ENCODE measurements around the gene P4HA3. TPM values are rescaled to one million over a fixed set of nuclear protein-coding genes. Genes with fewer than 3 reads are reported as not detected.
A peak's percentile ranks its signal among the peaks of the same experiment; 100 is the strongest.

The P4HA3 gene
- total RNA-seq, 1 experiment from 2014 or later = 7.4 TPM

DNA sequence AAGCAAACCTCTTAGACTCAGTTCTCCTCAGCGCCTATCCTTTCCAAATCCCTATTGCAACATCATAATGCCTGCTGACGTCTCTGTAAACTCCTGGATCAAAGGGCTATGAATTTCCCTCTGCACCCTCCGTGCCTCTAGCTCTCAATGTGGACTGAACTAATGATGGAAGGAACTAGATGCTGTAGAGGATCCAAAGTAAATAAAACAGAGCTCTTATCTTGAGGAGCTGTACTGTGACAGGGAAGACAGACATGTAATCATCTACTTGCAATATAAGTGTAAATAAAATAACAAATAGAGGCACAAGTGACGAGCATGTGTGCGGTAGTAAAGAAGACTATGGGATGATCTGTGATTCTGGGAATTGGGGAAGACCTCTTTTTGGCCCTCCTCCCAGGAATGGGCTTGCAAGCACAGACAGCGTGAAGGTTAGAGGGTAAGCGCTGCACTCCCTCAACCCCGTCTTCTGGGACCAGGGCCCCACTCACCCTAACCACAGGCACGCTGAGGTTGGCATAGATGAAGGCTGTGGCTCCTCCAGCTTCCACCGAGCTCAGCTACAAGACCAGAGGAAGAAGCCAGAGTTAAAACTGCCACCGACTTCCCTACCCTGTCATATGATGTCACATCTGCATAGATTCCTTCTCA, 42.2 kb downstream of the P4HA3 start:
- peak; percentile 23 for DNase-seq (ENCODE audit: extremely low read depth, low read depth)

DNA sequence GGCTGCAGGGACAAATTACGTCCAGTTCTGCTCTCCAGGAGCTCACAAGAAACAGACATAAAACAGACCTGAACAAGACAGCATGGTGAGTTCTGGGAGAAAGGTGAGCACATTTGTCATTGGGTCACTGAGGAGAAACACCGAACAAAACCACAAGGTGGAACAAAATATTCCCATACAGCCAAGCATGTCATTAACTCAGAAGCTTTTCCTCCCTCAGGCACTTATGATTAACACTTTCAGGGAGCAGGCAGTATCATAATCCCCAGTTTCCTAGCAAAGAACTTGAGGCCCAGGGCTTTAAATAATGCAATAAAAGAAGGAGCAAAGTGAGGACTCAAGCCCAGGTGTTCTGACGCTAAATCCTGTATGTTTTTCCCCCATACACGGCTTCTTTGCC, 43.0 kb downstream of the P4HA3 start:
- DNase-seq (ENCODE audit: extremely low read depth, low read depth) = no peak

GRCh38 chr11:74267014-74267413, 44.4 kb downstream of the P4HA3 start:
- DNase-seq (ENCODE audit: extremely low read depth, low read depth) = no peak

DNA sequence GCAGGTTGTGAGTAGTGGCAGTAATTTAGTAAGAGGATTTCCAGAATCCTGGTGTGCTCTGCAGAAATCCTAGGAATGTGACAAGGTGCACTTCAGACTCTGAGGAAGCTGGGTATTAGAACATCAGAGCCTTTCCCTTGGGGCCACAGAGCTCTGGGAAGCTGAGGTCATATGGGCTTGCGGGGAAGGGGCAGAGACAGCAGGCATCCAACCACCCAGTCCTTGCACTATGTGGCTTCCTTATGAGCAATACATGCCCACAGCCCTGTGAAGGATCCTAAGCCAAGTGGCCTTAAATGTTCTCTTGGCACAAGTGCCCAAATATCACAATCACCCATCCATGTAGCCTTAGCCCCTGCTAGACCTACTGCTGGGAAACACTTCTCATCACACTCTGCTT, 46.2 kb downstream of the P4HA3 start:
- no peak for DNase-seq (ENCODE audit: extremely low read depth, low read depth)

GRCh38 chr11:74262725-74263124, 48.7 kb downstream of the P4HA3 start:
- no peak for DNase-seq (ENCODE audit: extremely low read depth, low read depth)

GRCh38 chr11:74257959-74258553, 53.4 kb downstream of the P4HA3 start:
- no peak for DNase-seq (ENCODE audit: extremely low read depth, low read depth)

DNA sequence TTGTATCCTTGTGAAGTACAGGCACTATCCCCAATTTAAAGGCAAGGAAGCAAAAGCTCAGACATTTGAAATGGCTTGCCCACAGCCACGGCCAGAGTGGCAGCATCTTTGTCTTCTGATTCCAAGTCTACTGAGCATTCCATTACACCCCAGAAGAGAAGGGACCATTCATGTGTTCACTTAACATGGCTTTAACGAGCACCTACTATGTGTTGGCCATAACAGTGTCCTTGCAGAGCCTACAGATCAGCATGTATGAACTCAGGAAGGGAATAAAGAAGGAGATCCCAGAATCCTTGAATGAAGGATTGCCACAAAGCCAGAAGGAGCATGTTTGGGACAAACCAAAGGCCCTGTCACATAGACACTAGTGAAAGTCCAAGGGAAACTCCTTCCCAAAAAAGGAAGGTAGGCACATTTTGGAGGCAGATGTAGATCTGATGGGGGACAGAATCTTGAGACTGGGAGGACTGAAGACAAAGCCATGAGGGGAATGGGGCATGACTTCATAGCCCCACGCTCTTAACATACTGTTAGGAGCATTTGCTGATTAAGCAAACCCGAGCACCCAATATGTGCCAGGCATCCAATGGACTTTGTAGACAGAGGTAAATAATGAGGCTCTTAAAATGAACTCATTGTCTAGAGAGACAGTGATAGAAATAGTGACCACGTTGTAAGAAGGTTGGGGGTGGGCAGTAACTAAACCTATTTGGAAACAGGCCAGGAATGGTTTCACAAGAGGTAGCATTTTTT, 54.9 kb downstream of the P4HA3 start:
- no peak for DNase-seq (ENCODE audit: extremely low read depth, low read depth)

DNA sequence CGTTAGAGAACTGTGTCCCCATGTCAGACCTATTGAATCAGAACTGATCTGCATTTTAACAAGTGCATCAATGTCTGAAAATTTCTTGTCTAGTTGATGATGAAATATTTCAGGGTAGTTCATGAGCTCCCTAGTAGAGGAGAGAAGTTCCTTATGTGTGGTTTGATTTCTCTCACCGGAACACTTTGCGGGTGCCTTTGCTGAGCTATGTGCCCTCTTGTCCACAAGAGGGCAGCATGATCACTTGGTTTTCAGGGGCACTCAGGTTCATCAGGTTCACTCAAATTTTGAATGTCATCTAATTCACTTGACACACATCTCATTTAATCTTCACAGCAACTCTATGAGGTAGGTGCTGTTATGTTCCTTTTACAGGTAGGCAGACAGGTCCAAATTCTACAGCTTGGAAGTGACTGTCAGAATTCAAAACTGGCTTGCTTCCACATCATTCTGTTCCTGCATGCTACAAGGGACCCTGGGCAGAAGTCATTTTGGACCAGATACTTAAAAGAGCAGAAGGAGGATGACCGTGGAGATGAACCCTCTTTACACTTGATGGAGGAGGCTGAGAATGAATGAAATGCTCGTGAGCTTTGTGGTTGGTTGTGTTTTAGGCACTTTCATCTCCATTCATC, 55.6 kb downstream of the P4HA3 start:
- peak; percentile 54 for DNase-seq (ENCODE audit: extremely low read depth, low read depth)

- no peak for DNase-seq (ENCODE audit: extremely low read depth, low read depth)
These were observed 58.1 kb downstream of the P4HA3 start for GRCh38 chr11:74253361-74253760.

DNA sequence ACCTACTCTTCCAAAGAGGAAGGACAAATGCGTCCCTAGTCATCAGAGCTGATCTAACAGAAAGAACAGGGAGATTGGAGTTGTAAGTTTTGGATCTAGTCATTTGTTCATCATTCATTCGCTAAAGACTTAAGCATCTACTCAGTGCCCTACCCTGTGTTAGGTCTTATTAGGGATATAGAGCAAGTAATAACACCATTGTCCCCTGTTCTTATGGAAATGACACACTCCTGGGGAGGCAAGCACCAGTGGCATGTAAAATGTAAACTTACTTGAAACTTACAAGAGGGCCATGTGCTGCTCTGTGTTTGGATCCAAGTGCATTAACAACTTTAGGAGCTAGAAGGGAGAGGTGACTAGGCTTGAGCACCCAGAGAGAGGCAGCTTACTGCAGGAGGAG, 61.9 kb downstream of the P4HA3 start:
- DNase-seq (ENCODE audit: extremely low read depth, low read depth) = no peak

DNA sequence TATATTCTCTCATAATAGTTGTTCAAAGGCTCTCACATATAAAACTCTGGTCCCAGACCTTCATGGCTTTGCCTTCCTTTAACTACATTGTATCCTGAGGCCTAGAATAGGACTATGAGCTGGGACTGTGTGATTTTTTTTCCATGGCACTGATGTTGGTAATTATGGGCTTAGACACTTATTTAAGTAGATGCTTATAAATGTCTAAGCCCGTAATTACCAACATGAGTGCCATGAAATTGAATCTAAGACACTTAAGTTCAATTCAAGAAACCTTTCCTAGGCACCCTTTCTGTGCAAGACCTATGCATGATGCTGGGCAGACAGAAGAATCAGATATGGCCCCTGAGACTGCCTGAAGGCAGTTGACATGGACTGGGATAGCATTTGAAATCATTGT, 63.0 kb downstream of the P4HA3 start:
- no peak for DNase-seq (ENCODE audit: extremely low read depth, low read depth)

DNA sequence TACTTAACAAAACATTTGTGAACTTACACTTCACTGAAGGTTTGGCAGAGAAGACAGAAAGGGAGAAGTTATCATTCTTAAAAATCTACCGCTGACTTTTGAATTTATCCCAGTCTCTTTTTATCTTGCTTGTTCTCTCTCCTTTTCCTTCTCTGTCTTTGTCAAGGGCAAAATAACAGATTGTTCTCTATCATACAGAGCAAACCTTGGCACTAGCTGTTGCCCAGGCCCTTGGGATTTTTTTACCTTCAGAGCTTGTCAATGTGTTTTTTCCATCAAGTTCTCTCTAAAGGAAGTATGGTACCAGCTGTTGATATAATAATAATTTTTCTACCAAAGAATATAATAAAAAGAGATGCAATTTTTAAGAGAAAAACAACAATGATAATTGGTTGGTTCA, 73.2 kb downstream of the P4HA3 start:
- no peak for DNase-seq (ENCODE audit: extremely low read depth, low read depth)

GRCh38 chr11:74237541-74237940, 73.9 kb downstream of the P4HA3 start:
- DNase-seq (ENCODE audit: extremely low read depth, low read depth) = no peak

DNA sequence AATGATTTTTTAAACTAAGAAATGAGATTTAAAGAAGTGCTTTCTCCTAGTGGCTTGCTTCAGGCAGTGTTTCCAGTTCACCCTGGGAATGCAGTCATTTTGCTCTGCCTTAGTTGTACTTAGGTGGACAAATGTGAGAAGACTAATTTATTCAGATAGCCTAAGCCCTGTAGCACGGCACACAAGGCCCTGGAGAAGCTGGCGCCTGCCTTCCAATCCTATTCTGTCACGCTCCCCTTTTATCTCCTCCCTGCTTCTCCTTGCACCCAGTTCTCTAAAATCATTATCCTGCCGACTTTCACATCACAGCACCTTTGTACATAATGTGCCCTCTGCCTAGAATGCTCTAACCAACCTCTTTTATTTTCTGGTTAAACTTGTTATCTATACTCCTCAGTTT, 76.3 kb downstream of the P4HA3 start:
- DNase-seq (ENCODE audit: extremely low read depth, low read depth) = no peak

GRCh38 chr11:74233683-74234082, 77.8 kb downstream of the P4HA3 start:
- DNase-seq (ENCODE audit: extremely low read depth, low read depth) = no peak

- DNase-seq (ENCODE audit: extremely low read depth, low read depth) = no peak
These were observed 79.0 kb downstream of the P4HA3 start for GRCh38 chr11:74232311-74232950.

GRCh38 chr11:74226907-74227306, 84.5 kb downstream of the P4HA3 start:
- DNase-seq (ENCODE audit: extremely low read depth, low read depth) = no peak

DNA sequence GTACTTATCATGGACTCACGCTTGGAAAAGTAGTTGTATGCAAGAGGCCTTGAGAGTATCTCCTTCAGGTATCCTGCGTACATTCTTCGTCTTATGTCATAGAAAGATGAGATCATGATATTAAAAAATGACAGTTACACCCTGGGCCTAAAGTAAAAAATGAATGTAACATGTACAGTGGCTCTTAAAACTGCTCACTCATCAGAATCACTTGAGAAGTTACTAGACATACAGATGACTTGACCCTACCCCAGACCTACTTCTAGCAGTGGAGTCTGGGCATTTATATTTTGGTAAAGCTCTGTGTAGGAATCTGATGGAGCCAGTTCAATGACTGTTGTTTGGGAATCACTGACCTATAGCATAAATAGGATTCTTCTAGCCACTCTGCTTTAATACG, 85.9 kb downstream of the P4HA3 start:
- no peak for DNase-seq (ENCODE audit: extremely low read depth, low read depth)

- no peak for DNase-seq (ENCODE audit: extremely low read depth, low read depth)
These were observed 89.6 kb downstream of the P4HA3 start for GRCh38 chr11:74221816-74222215.

DNA sequence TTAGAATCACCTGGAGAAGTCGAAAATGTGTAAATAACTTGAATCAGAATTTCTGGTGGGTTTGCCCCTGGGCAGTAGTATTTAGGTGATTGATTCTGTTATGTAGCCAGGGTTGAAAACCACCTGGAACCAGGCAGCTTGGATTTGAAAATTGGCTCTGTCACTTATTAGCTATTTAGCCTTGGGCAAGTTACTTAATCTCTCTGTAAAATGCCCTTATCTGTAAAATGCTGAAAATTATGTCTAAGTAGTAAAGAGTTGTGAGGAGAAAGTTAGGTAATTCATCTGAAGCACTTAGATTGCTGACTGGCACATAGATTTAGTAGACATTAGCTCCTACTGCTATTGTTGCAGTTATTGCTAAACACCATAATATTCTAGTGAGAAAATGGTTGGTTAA, 91.1 kb downstream of the P4HA3 start:
- DNase-seq (ENCODE audit: extremely low read depth, low read depth) = no peak

Data from NCI-H460 (cell line).